SU-DHL-6 (cell line): ENCODE measurements around the gene SORBS2.

ENCODE experiments used
- EZH2phosphoT487 ChIP-seq: fragments of 200-600 bp; sonication (generic), shearing (Covaris generic); conservative IDR thresholded peaks from 2 replicates; pipeline ENCODE4 v1.6.1; 2018; ENCODE audit warnings: mild to moderate bottlenecking, antibody characterized with exemption, low read length, moderate library complexity, mixed read lengths
- TF ChIP-seq, protein P1 (sequence below): fragments of 200-600 bp; sonication (generic); IDR thresholded peaks from one replicate; pipeline ENCODE4 v1.5.1; 2017; ENCODE audit warnings: antibody characterized with exemption, mild to moderate bottlenecking, low read length, moderate library complexity; ENCODE audit not compliant: insufficient read depth, poor library complexity, severe bottlenecking

DNA sequence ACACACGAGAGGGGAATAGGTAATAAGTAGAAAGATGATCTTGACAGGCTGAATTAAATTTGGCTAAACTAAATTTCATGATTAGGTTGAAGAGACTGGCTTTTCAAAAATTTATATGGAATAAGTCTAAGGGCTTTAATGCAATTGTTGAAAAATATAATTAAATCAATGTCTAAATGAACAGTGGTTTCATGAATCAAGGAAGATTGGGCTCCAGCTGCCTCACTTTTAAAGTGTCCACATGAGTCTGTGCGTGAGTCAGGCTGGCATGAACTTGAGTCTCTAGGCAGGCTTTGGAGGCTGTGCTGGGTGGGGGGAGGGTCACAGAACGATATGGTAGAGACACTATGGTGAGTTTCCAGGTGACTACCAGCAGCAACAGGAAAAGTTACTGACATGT, 111.9 kb downstream of the SORBS2 start:
- TF ChIP-seq, protein P1, sequence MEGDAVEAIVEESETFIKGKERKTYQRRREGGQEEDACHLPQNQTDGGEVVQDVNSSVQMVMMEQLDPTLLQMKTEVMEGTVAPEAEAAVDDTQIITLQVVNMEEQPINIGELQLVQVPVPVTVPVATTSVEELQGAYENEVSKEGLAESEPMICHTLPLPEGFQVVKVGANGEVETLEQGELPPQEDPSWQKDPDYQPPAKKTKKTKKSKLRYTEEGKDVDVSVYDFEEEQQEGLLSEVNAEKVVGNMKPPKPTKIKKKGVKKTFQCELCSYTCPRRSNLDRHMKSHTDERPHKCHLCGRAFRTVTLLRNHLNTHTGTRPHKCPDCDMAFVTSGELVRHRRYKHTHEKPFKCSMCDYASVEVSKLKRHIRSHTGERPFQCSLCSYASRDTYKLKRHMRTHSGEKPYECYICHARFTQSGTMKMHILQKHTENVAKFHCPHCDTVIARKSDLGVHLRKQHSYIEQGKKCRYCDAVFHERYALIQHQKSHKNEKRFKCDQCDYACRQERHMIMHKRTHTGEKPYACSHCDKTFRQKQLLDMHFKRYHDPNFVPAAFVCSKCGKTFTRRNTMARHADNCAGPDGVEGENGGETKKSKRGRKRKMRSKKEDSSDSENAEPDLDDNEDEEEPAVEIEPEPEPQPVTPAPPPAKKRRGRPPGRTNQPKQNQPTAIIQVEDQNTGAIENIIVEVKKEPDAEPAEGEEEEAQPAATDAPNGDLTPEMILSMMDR: no peak
- no peak for TF ChIP-seq EZH2phosphoT487
